ENCODE results near the gene MRPS22.

DNA sequence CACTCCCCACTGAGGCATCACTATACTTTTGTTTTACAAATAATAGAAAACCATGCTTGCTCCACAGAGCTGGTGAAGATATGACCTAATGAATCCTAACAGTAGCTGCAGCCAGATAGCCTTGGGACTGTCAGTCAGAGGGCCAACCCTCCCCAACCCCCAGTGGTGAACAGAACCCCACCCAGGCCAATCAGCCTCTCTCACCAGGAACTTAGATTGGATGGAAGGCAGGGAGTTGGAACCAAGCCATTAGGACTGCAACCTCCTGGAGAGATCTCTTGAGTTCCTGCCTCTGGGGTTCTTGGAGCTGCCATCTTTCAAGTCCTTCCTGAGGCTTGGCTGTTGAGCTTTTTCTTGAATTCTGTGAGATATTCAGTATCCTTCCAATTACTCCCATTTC lies 3.0 kb upstream of the MRPS22 start:
- TF ChIP-seq, protein P1, sequence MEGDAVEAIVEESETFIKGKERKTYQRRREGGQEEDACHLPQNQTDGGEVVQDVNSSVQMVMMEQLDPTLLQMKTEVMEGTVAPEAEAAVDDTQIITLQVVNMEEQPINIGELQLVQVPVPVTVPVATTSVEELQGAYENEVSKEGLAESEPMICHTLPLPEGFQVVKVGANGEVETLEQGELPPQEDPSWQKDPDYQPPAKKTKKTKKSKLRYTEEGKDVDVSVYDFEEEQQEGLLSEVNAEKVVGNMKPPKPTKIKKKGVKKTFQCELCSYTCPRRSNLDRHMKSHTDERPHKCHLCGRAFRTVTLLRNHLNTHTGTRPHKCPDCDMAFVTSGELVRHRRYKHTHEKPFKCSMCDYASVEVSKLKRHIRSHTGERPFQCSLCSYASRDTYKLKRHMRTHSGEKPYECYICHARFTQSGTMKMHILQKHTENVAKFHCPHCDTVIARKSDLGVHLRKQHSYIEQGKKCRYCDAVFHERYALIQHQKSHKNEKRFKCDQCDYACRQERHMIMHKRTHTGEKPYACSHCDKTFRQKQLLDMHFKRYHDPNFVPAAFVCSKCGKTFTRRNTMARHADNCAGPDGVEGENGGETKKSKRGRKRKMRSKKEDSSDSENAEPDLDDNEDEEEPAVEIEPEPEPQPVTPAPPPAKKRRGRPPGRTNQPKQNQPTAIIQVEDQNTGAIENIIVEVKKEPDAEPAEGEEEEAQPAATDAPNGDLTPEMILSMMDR (IDR thresholded peaks at IDR 0.05), result no peak
- TF ChIP-seq POLR2A (IDR thresholded peaks at IDR 0.05), result no peak
